GM19351 (cell line): Measurements from ENCODE around the gene DNAJC24.
"Not testable (repeated sequence)": the region's sequence is repeated elsewhere in the genome, so short reads cannot be mapped to it uniquely, and the experiment has no call there.

ENCODE experiments used
- ATAC-seq: cut with Tn5 transposase; IDR thresholded peaks from one replicate; pipeline ENCODE4 v1.9.1; 2021; ENCODE audit warnings: mild to moderate bottlenecking, moderate library complexity; ENCODE audit not compliant: unreplicated experiment

Gene DNAJC24, protein sequence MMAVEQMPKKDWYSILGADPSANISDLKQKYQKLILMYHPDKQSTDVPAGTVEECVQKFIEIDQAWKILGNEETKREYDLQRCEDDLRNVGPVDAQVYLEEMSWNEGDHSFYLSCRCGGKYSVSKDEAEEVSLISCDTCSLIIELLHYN

DNA sequence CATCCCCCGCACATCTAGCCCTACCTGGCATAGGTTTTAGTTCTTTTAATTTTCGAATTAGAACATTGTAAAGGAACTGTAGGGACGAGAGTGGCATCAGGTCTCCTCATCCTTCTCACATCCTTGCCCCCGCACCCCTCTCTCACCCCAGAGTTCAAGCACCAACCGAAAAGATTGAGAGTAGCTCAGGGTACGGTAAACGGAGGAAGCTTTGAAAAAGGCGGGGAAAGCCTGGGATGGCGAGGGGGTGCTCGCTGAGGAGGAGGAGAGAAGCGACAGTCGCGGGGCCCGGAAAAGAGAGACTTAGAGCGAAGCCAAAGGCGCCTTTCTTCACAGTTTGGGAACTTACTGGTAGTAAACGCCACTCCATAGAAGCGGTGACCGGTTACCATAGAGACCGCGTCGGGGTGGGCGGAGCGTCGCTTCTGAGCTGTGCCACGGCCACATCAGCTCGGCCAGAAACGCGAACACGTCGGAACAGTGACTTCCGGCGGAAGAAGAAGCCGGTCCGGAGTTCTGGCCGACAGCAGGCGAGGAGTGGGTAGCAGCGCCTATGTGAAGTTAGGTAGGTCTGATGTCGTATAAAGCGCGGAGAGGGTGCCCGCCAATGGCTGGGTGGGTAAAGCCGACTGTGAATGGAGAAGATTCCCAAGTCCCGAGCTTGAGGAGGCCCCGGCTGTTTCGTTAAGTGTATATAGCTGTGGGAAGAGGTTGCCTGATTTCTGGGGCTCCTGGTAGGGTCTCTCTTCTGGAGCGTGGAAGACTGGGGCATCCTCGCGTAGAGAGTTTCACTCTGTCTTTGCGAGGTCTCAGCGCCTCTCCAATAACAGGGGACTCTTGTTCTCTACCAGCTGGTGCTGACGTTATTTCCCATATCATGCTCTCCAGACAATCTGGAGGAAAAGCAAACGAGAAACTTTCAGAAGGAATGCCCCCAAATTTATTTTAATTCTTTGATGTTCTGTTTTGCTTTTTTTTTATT lies at the start of gene DNAJC24, which contains the start of gene DCDC1:
DNAJC24 (plus strand) TSS at position 513 of the 982 bp plus-strand sequence. CDS start 889 bp downstream, outside the sequence.
DCDC1 (minus strand) TSS at position 392 of the 982 bp plus-strand sequence. CDS start 41,459 bp downstream, outside the sequence.
- ATAC-seq: peak; percentile 97

GRCh38 chr11:31321494-31321893 lies 48.2 kb upstream of the DNAJC24 start:
- ATAC-seq: not testable (repeated sequence)

DNA sequence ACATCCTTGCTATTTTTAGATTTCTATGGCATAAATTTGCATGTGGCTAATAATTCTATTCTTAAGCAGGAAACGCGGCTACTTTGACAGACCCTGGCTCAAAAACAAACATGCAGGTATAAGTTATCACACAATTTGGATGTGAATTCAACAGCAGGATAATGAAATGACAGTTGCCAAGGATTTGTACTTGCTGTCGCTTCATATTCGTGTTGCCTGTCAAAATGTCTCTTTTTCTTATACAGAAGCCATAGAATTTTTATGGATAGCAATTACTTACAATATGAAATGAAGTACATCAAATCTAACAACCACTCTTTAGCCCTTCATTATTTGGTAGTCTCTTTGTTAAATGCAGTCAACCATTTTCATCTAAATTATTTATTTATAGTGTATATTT lies 46.5 kb upstream of the DNAJC24 start:
- ATAC-seq: no peak

DNA sequence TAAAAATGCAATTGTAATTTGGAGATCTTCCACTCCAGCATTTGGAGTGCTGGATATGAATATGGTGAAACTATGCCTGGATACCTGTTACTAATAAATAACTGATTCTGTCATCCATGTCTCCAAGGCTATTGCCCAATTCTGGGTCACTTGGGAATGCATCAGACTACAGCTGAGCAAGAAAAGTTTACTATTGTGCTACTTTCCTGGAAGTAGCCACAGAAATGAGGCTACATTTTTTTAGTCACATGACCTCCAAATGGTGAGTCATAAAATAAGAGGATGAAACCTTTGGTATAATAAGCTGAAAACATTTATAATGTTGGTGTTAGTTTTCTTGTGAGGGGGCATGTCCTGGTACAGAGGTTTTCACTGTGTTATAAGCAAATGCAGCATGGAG lies 44.5 kb upstream of the DNAJC24 start:
- no peak for ATAC-seq

DNA sequence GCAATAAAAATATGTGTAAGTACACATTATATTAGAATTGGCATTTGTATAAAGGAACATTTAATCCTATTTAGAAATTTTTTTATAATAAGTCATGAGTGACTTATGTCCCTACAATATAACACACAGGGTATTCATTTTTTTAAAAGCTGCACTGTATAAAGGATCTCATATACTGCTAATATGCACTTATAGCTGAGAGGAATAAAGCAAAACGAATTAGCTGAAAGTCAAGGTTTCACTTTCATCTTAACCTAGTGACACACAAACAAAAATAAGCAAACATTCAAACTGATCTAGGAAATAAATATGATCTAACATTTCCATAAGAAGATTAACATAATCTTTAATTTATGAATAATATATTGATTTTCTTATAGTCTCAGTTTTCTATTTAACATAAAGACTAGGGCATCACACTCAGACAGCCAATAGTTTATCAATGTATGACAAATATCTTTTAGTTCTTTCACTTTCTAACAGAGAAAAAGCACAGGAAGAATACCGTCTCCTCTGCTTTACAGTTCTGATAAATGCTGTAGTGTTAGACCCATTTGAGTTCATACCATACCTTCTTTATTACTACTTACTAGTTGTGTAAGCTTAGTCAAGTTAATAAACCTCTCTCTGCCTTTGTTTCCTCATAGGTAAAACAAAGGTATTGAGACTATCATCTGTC lies 43.1 kb upstream of the DNAJC24 start:
- ATAC-seq: peak; percentile 72

- no peak for ATAC-seq
Measured at GRCh38 chr11:31327417-31327816, 42.2 kb upstream of the DNAJC24 start.

- no peak for ATAC-seq
Measured at GRCh38 chr11:31328697-31329096, 41.0 kb upstream of the DNAJC24 start.

DNA sequence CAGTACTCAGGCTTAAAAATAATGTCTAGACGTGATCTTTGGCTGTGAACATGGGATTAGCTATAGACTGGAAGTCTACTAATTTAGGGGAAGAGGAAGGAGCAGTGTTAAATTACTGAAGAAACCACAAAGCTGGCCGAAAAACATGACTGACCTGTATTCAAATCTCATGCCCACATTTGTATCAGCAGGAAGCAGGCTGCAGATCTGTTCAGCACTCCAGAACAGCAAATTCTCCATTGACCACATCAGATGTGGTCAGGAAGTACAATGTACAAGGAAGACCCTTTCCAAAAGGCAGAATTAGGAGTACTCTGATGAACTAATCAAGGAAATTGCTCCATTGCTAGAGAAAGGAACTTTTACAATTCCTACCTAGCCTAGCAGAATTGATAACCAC lies 31.9 kb upstream of the DNAJC24 start:
- no peak for ATAC-seq

- peak; percentile 70 for ATAC-seq
Measured at GRCh38 chr11:31340903-31341572, 28.6 kb upstream of the DNAJC24 start.

- no peak for ATAC-seq
Measured at GRCh38 chr11:31351168-31351567, 18.5 kb upstream of the DNAJC24 start.

- ATAC-seq: no peak
Measured at GRCh38 chr11:31355131-31355530, 14.5 kb upstream of the DNAJC24 start.

- no peak for ATAC-seq
Measured at GRCh38 chr11:31355817-31356216, 13.8 kb upstream of the DNAJC24 start.

GRCh38 chr11:31361743-31362142 lies 7.9 kb upstream of the DNAJC24 start:
- no peak for ATAC-seq

DNA sequence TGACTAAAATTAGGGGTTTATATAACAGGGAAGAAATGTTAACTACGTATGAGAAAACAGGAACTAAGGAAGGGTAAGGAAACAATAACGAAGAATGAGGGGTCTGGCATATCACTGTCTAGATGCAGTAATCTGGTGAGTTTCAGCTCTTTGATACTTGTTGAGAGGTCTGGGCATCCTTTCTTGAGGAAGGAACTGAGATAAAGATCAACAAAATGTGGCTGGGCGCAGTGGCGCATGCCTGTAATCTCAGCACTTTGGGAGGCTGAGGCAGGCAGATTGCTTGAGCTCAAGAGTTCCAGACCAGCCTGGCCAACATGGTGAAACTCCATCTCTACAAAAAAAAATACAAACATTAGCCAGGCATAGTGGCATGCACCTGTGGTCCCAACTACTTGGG lies 2.9 kb upstream of the DNAJC24 start:
- ATAC-seq: no peak

DNA sequence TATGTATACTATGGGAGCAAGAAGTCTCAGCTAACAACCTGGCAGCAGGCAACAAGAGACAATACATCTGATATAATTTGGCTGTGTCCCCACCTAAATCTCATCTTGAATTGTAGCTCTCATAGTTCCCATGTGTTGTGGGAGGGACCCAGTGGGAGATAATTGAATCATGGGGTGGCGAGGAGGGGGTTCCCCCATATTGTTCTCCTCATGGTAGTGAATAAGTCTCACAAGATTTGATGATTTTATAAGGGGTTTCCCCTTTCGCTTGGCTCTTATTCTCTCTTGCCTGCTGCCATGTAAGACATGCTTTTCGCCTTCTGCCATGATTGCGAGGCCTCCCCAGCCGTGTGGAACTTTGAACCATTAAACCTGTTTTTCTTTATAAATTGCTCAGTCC lies 6.2 kb downstream of the DNAJC24 start:
- ATAC-seq: no peak

- ATAC-seq: no peak
Measured at GRCh38 chr11:31383116-31383515, 13.5 kb downstream of the DNAJC24 start.

DNA sequence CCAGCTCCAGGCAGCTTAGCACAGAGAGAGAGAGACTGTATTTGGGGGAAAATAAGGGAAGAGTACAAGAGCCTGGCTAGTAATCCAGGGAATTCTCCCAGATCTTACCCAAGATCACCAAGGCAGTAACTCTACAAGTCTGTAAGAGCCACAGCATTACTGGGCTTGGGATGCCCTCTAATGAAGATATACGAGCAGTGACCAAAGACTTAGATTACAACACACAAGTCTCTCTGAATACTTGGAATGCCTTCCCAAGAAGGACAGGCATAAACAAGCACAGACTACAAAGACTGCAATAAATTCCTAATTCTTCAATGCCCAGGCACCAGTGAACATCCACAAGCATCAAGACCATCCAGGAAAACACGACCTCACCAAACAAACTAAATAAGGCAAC lies 17.7 kb downstream of the DNAJC24 start:
- no peak for ATAC-seq

GRCh38 chr11:31397239-31397834 lies 27.7 kb downstream of the DNAJC24 start:
- ATAC-seq: peak; percentile 63

- no peak for ATAC-seq
Measured at GRCh38 chr11:31404614-31405013, 35.0 kb downstream of the DNAJC24 start.

- no peak for ATAC-seq
Measured at GRCh38 chr11:31408201-31408600, 38.5 kb downstream of the DNAJC24 start.
